Esophagus muscularis mucosa (tissue), 4 donors: ENCODE measurements around the gene TBC1D9B. TPM values are rescaled to one million over a fixed set of nuclear protein-coding genes. Genes with fewer than 3 reads are reported as not detected.
A peak's percentile ranks its signal among the peaks of the same experiment; 100 is the strongest.

Source experiments
- DNase-seq: peaks from one replicate; pipeline ENCODE4 v3.0.0-alpha.2; 2017; ENCODE audit errors: extremely low spot score
- H3K27ac ChIP-seq, 4 donors: fragments of 200-600 bp; sonication (generic); replicated peaks in 1 of 4; 1 replicate in 3 of 4; 2 replicates in 1 of 4; pipeline ENCODE4 v1.5.1; 2016 to 2019; ENCODE audit warnings: mild to moderate bottlenecking in 1 of 4
- H3K27me3 ChIP-seq, 4 donors: fragments of 200-600 bp; sonication (generic); one replicate each; pipeline versions ENCODE4 v1.5.1 to v1.6.0; 2016 to 2019
- H3K36me3 ChIP-seq, 4 donors: fragments of 200-600 bp; sonication (generic); one replicate each; pipeline ENCODE4 v1.5.1; 2016 to 2019
- H3K4me1 ChIP-seq, 4 donors: fragments of 200-600 bp; sonication (generic); one replicate each; pipeline ENCODE4 v1.5.1; 2016 to 2019
- H3K4me3 ChIP-seq, 4 donors: fragments of 200-600 bp; sonication (generic); 1 replicate in 2 of 4; 2 replicates in 2 of 4; pipeline ENCODE4 v1.5.1; 2016 to 2019; ENCODE audit warnings: mild to moderate bottlenecking in 4 of 4, moderate library complexity in 1 of 4
- H3K9me3 ChIP-seq, 4 donors: fragments of 200-600 bp; sonication (generic); 1 replicate in 3 of 4; 2 replicates in 1 of 4; pipeline ENCODE4 v1.5.1; 2016 to 2019
- EP300 ChIP-seq: sonication (generic); formaldehyde crosslinking; IDR thresholded peaks from one replicate; pipeline ENCODE4 v1.6.1; 2017; ENCODE audit warnings: antibody characterized with exemption
- POLR2A ChIP-seq: fragments of 450-650 bp; IDR thresholded peaks from one replicate; pipeline ENCODE4 v1.6.1; 2017; ENCODE audit warnings: antibody characterized with exemption, moderate library complexity, mild to moderate bottlenecking, low read depth
- POLR2AphosphoS5 ChIP-seq, 2 donors: sonication (generic); formaldehyde crosslinking; IDR thresholded peaks; one replicate each; pipeline ENCODE4 v1.6.1; 2017; ENCODE audit warnings: antibody characterized with exemption in 2 of 2
- WGBS: methylation state at CpG from one replicate; pipeline ENCODE4 v1.1.5; 2018; 5-methylcytosine and 5-hydroxymethylcytosine counted together
- intact Hi-C: fragments of 100-400 bp; cut with DNase I; formaldehyde crosslinking; loops from one replicate; pipeline ENCODE4 v1.15.1; 2023
- total RNA-seq, 4 donors: library from RNA; depleted of rRNA; stranded (reverse); fragments of >200 nt; gene quantifications; one replicate each; pipeline versions ENCODE4 v1.1.0 to v1.2.1, GENCODE V29; 2016
- TF ChIP-seq, protein P1 (sequence below), 3 experiments: fragments of 200-600 bp in 2 of 3; fragments of 450-650 bp in 1 of 3; sonication (generic) in 2 of 3; IDR thresholded peaks; one replicate each; pipeline ENCODE4 v1.5.1; 2017 to 2019; ENCODE audit warnings: antibody characterized with exemption in 3 of 3, mild to moderate bottlenecking in 2 of 3, moderate library complexity in 1 of 3

The TBC1D9B gene
- total RNA-seq, 4 donors from 2014 or later = 80.2 to 229 (median 143) TPM

DNA sequence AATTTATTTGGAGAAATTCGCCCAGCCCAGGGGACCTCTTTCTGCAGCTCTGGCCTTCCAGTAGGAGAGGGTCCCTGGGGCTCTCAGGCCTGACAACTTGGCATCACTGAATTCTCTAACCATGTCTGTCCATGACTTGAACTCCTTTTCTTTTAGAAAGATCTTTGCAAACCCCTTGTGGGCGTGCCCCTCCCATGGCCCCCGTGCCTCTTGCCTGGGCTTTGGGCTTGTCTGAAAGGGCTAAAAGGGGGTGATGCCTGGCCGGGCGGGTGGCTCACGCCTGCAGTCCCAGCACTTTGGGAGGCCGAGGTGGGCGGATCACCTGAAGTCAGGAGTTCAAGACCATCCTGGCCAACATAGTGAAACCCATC, 90.2 kb downstream of the TBC1D9B start:
- peaks cover 0 to 15% (median 9%) of the 10 kb centered on the region in 4 donors for H3K36me3 ChIP-seq
- peak overlapping the region; percentile 99 to 100 (median 100) for H3K27ac ChIP-seq
- intact Hi-C loops = no loop called here
- H3K4me3 ChIP-seq = peak overlapping the region; percentile 62 to 68 (median 66)
- peaks cover 36 to 52% (median 50%) of the 10 kb centered on the region in 4 donors for H3K4me1 ChIP-seq
- 90% methylated on average over 8 of the region's 8 CpGs for WGBS
- no peak for DNase-seq
- no peaks in the 10 kb centered on the region for H3K9me3 ChIP-seq
- TF ChIP-seq, protein P1, sequence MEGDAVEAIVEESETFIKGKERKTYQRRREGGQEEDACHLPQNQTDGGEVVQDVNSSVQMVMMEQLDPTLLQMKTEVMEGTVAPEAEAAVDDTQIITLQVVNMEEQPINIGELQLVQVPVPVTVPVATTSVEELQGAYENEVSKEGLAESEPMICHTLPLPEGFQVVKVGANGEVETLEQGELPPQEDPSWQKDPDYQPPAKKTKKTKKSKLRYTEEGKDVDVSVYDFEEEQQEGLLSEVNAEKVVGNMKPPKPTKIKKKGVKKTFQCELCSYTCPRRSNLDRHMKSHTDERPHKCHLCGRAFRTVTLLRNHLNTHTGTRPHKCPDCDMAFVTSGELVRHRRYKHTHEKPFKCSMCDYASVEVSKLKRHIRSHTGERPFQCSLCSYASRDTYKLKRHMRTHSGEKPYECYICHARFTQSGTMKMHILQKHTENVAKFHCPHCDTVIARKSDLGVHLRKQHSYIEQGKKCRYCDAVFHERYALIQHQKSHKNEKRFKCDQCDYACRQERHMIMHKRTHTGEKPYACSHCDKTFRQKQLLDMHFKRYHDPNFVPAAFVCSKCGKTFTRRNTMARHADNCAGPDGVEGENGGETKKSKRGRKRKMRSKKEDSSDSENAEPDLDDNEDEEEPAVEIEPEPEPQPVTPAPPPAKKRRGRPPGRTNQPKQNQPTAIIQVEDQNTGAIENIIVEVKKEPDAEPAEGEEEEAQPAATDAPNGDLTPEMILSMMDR (IDR thresholded peaks at IDR 0.05) = no peak
- TF ChIP-seq POLR2AphosphoS5 (IDR thresholded peaks at IDR 0.05) (no peak), POLR2A (no peak), EP300 (no peak)
- no peaks in the 10 kb centered on the region for H3K27me3 ChIP-seq

DNA sequence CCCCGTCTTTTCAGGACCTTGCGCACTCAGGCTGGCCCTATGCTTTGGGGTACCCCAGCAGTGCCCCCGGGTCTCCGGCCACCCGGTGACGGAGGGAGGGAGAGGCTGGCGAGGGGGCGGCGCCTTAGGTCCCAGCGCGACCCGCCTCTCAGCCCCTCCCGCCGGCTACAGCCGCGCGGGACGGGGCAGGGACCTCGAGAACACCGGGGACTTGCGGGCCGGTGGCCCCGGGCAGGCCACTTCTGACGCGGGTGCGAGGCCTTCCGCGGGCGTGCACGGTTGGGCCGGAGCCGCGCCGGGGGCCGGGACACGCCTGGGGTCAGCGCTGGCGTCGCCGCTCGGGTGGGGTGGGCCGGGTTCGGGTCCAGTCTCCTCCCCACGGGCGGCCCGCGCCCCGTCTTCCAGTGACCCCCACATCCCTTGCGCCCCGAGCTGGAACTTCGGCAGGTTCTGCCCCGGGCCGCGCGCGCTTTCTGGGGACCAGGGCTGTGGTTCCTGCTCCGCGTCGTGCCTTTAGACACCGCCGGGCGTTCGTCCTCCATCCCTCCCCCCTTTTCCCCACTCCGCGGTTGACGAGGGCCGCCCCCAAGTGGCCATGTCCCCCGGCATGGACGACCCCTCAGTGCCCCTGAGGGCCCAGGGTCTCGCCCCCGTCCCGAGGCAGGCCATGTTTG, 90.8 kb downstream of the TBC1D9B start:
- H3K4me3 ChIP-seq = peak overlapping the region; percentile 62 to 68 (median 66)
- H3K9me3 ChIP-seq = no peaks in the 10 kb centered on the region
- peak overlapping the region; percentile 99 to 100 (median 100) for H3K27ac ChIP-seq
- DNase-seq = peak; percentile 93
- WGBS = 9% methylated on average over 25 of the region's 72 CpGs
- H3K36me3 ChIP-seq = peaks cover 0 to 15% (median 11%) of the 10 kb centered on the region in 4 donors
- intact Hi-C loops = no loop called here
- TF ChIP-seq, protein P1 (IDR thresholded peaks at IDR 0.05) = peak in 1 of 3 experiments; percentile 20
- TF ChIP-seq POLR2A = no peak
- H3K4me1 ChIP-seq = peaks cover 31 to 47% (median 45%) of the 10 kb centered on the region in 4 donors
- no peaks in the 10 kb centered on the region for H3K27me3 ChIP-seq

DNA sequence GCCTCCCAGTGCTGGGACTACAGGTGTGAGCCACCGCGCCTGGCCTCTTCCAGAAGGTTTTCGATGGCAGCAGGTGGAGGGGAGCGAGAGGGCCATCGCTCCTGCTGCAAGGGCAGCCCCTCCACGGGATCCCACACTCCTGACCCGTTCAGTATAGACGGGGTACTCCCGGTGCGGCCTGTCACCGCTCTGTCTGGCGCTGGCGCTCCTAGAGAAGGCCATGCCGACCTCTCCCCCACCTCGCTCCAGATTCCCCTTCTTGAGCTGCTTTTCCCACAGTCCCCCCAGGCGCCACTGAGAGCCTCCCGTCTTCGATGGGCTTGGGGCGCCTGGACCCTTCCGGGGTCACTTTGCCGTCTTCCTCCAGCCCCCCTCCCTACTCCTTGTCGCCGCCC, 91.3 kb downstream of the TBC1D9B start:
- no peak for TF ChIP-seq EP300
- TF ChIP-seq, protein P1 (IDR thresholded peaks at IDR 0.05) = no peak
- Histone ChIP-seq H3K27me3 (no peaks in the 10 kb centered on the region), H3K9me3 (no peaks in the 10 kb centered on the region), H3K4me1 (peaks cover 30 to 45% (median 43%) of the 10 kb centered on the region in 4 donors), H3K36me3 (peaks cover 0 to 15% (median 11%) of the 10 kb centered on the region in 4 donors), H3K27ac (peak overlapping the region; percentile 99 to 100 (median 100)), H3K4me3 (peak overlapping the region; percentile 62 to 68 (median 66))
- intact Hi-C loops = no loop called here
- WGBS = 54% methylated on average over 21 of the region's 23 CpGs
- DNase-seq = no peak

DNA sequence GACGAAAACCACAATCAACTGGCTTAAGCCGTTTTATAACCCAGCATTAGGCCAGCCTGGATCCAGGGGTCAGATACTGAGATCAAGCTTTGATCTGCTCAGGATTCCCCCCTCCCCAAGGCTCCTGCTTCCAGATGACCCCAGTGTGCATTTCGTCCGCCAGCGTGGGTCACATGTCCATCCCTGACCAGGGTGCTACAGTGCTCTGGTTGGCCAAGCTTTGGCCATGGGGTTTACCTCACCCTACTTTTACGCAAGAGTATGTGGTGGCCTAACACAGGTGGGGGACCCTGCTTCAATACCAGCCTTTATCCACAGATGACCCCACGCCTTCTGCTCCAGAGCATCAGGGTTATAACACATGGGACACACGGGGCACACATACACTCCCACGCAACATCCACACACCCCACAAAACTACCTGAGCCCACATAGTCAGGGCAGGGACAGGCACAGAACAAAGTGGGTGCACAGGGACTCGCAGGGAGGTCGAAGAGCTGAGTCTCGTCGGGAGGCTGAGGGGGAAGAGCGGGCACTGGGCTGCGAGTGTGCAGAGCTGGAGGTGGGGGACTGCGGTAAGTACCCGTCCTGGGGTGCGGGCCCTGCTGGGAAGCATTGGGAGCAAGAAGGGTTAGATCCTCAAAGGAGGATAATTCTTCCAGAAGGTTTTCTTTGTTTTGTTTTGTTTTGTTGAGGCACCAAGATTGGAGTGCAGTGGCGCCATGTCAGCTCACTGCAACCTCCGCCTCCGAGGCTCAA, 92.0 kb downstream of the TBC1D9B start:
- no peaks in the 10 kb centered on the region for H3K9me3 ChIP-seq
- TF ChIP-seq POLR2A (no peak), POLR2AphosphoS5 (IDR thresholded peaks at IDR 0.05) (no peak), EP300 (no peak)
- TF ChIP-seq, protein P1 (IDR thresholded peaks at IDR 0.05) = no peak
- no peak overlapping the region for H3K4me3 ChIP-seq
- H3K27ac ChIP-seq = no peak overlapping the region
- 94% methylated on average over 21 of the region's 21 CpGs for WGBS
- H3K36me3 ChIP-seq = peaks cover 0 to 15% (median 11%) of the 10 kb centered on the region in 4 donors
- H3K4me1 ChIP-seq = peaks cover 30 to 45% (median 43%) of the 10 kb centered on the region in 4 donors
- no peaks in the 10 kb centered on the region for H3K27me3 ChIP-seq
- intact Hi-C loops = no loop called here
- no peak for DNase-seq
